ENCODE data around the gene CNOT3. TPM values are rescaled to one million over a fixed set of nuclear protein-coding genes. Genes with fewer than 3 reads are reported as not detected.
"Not testable (repeated sequence)": the region's sequence is repeated elsewhere in the genome, so short reads cannot be mapped to it uniquely, and the experiment has no call there.

CNOT3 gene
- total RNA-seq, 1 experiment from 2014 or later: 87.4 TPM

DNA sequence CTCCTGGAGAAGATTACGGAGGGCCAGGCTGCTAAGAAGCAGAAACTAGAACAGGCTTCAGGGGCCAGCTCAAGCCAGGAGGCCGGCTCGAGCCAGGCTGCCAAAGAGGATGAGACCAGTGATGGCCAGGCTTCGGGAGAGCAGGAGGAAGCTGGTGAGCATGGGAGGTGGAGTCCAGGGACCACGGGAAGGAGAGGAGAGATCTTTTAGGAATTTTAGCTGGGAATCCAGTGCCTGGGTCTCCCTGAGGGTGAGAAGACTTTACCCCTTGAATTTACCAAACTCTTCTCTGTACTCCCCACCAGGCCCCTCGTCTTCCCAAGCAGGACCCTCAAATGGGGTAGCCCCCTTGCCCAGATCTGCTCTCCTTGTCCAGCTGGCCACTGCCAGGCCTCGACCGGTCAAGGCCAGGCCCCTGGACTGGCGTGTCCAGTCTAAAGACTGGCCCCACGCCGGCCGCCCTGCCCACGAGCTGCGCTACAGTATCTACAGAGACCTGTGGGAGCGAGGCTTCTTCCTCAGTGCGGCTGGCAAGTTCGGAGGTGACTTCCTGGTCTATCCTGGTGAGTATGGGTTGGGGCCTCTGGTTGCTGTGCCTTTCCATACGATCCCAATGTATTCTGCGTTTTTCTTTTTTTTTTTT is 54.4 kb downstream of the CNOT3 start:
- H3K9me3 Mint-ChIP-seq (ENCODE audit: low read depth, unreplicated experiment): no peaks in the 10 kb centered on the region
- H3K4me1 Mint-ChIP-seq (ENCODE audit: low read depth, unreplicated experiment): peaks cover 23% of the 10 kb centered on the region
- peaks cover 86% of the 10 kb centered on the region for H3K36me3 Mint-ChIP-seq (ENCODE audit: insufficient read depth, unreplicated experiment)
- no TSS peak for BruUV-seq (replicated peaks)
- no peak for DNase-seq
- TF ChIP-seq CTCF (IDR thresholded peaks at IDR 0.05; ENCODE audit: unreplicated experiment): no peak
- H3K27ac Mint-ChIP-seq (ENCODE audit: unreplicated experiment): peak overlapping the region; percentile 93
- CTCF ChIA-PET: interaction anchor here (0.6 to 1.8 kb wide), 5 partner anchors 13 to 399 kb away, joined by 3 to 8 read pairs (median 4); partner anchors contain the start of gene TMC4
- peak overlapping the region; percentile 82 for H3K4me3 Mint-ChIP-seq (ENCODE audit: low read depth, unreplicated experiment)
- intact Hi-C loops (cut with micrococcal nuclease; ENCODE audit: unreplicated experiment): loop anchor here (1.0 kb wide), 1 partner anchor 8 kb away; the partner anchor contains the start of gene RPS9
- H3K27me3 Mint-ChIP-seq (ENCODE audit: unreplicated experiment): no peaks in the 10 kb centered on the region

DNA sequence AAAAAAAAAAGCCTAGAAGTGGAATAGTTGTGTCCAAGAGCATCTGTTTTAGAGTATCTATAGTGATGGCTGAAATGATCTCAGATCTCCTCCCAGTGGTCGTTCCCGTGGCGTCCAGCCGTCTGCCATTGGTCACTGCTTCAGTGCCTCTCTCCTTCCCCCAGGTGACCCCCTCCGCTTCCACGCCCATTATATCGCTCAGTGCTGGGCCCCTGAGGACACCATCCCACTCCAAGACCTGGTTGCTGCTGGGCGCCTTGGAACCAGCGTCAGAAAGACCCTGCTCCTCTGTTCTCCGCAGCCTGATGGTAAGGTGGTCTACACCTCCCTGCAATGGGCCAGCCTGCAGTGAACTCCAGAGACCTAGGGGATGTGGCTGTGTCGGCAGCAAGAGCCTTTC is 55.4 kb downstream of the CNOT3 start:
- DNase-seq: no peak
- no peaks in the 10 kb centered on the region for H3K9me3 Mint-ChIP-seq (ENCODE audit: low read depth, unreplicated experiment)
- H3K4me1 Mint-ChIP-seq (ENCODE audit: low read depth, unreplicated experiment): peaks cover 12% of the 10 kb centered on the region
- no peaks in the 10 kb centered on the region for H3K27me3 Mint-ChIP-seq (ENCODE audit: unreplicated experiment)
- intact Hi-C loops (cut with micrococcal nuclease; ENCODE audit: unreplicated experiment): no loop called here
- H3K4me3 Mint-ChIP-seq (ENCODE audit: low read depth, unreplicated experiment): peak overlapping the region; percentile 13
- H3K36me3 Mint-ChIP-seq (ENCODE audit: insufficient read depth, unreplicated experiment): peaks cover 80% of the 10 kb centered on the region
- TF ChIP-seq CTCF (IDR thresholded peaks at IDR 0.05; ENCODE audit: unreplicated experiment): no peak
- BruUV-seq (replicated peaks): no TSS peak
- CTCF ChIA-PET: no interaction called here
- H3K27ac Mint-ChIP-seq (ENCODE audit: unreplicated experiment): no peak overlapping the region

GRCh38 chr19:54194463-54194862 is 56.9 kb downstream of the CNOT3 start:
- CTCF ChIA-PET; H3K9me3 Mint-ChIP-seq (ENCODE audit: low read depth, unreplicated experiment); DNase-seq; H3K4me3 Mint-ChIP-seq (ENCODE audit: low read depth, unreplicated experiment); H3K27ac Mint-ChIP-seq (ENCODE audit: unreplicated experiment); H3K27me3 Mint-ChIP-seq (ENCODE audit: unreplicated experiment); intact Hi-C loops (cut with micrococcal nuclease; ENCODE audit: unreplicated experiment); BruUV-seq (replicated peaks): not testable (repeated sequence)
- peaks cover 72% of the 10 kb centered on the region for H3K36me3 Mint-ChIP-seq (ENCODE audit: insufficient read depth, unreplicated experiment)
- H3K4me1 Mint-ChIP-seq (ENCODE audit: low read depth, unreplicated experiment): peaks cover 11% of the 10 kb centered on the region

GRCh38 chr19:54196536-54196935 is 59.0 kb downstream of the CNOT3 start:
- Mint-ChIP-seq H3K4me1 (ENCODE audit: low read depth, unreplicated experiment) (peaks cover 11% of the 10 kb centered on the region), H3K27me3 (ENCODE audit: unreplicated experiment) (no peaks in the 10 kb centered on the region), H3K27ac (ENCODE audit: unreplicated experiment) (no peak overlapping the region), H3K36me3 (ENCODE audit: insufficient read depth, unreplicated experiment) (peaks cover 72% of the 10 kb centered on the region), H3K9me3 (ENCODE audit: low read depth, unreplicated experiment) (no peaks in the 10 kb centered on the region), H3K4me3 (ENCODE audit: low read depth, unreplicated experiment) (no peak overlapping the region)
- intact Hi-C loops (cut with micrococcal nuclease; ENCODE audit: unreplicated experiment): no loop called here
- CTCF ChIA-PET: no interaction called here
- no peak for TF ChIP-seq CTCF (IDR thresholded peaks at IDR 0.05; ENCODE audit: unreplicated experiment)
- DNase-seq: no peak
- no TSS peak for BruUV-seq (replicated peaks)

DNA sequence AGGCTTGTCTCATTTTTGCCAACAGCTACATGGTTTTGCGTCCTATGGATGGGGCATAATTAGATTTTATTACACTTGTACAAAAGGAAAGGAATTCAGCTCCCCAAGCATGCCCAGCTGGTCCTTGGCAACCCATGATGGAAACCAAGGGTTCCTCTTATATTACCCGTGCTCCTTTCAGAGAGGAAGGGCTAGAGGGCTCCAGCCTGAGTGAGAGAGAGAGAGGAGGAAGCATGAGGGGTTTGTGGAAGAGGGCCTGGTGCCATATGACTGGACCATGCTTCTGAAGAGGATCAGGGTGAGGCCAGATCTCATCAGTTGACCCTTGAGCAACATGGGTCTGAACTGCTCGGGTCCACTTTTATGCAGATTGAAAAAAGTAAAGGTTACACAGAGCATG is 59.6 kb downstream of the CNOT3 start:
- Mint-ChIP-seq H3K27ac (ENCODE audit: unreplicated experiment) (no peak overlapping the region), H3K9me3 (ENCODE audit: low read depth, unreplicated experiment) (no peaks in the 10 kb centered on the region), H3K4me3 (ENCODE audit: low read depth, unreplicated experiment) (no peak overlapping the region), H3K4me1 (ENCODE audit: low read depth, unreplicated experiment) (peaks cover 11% of the 10 kb centered on the region), H3K27me3 (ENCODE audit: unreplicated experiment) (no peaks in the 10 kb centered on the region), H3K36me3 (ENCODE audit: insufficient read depth, unreplicated experiment) (peaks cover 72% of the 10 kb centered on the region)
- CTCF ChIA-PET: no interaction called here
- no peak for DNase-seq
- intact Hi-C loops (cut with micrococcal nuclease; ENCODE audit: unreplicated experiment): no loop called here
- TF ChIP-seq CTCF (IDR thresholded peaks at IDR 0.05; ENCODE audit: unreplicated experiment): no peak
- BruUV-seq (replicated peaks): no TSS peak

All from Calu3 (cell line).